ENCODE data around the gene IVNS1ABP. TPM values are rescaled to one million over a fixed set of nuclear protein-coding genes. Genes with fewer than 3 reads are reported as not detected.

IVNS1ABP gene
- total RNA-seq, 2 experiments from 2014 or later = 136 to 144 TPM

GRCh38 chr1:185345913-185346720 lies 29.1 kb upstream of the IVNS1ABP start:
- no peak for DNase-seq
- Mint-ChIP-seq H3K36me3 (ENCODE audit: low read depth) (no peaks in the 10 kb centered on the region), H3K4me3 (no peak overlapping the region), H3K27me3 (no peaks in the 10 kb centered on the region), H3K27ac (no peak overlapping the region), H3K9me3 (no peaks in the 10 kb centered on the region), H3K4me1 (peaks cover 5% of the 10 kb centered on the region)
- ChIA-PET POLR2A (interaction anchor here (1.0 kb wide), 1 partner anchor 28 kb away, joined by 3 read pairs; no protein-coding TSS in a partner anchor), CTCF (interaction anchor here (0.6 kb wide), 1 partner anchor 1249 kb away, joined by 3 read pairs; no protein-coding TSS in a partner anchor)

GRCh38 chr1:185343306-185343705 lies 26.3 kb upstream of the IVNS1ABP start:
- Mint-ChIP-seq H3K9me3 (no peaks in the 10 kb centered on the region), H3K36me3 (ENCODE audit: low read depth) (peaks cover 3% of the 10 kb centered on the region), H3K4me3 (no peak overlapping the region), H3K4me1 (peaks cover 25% of the 10 kb centered on the region), H3K27ac (no peak overlapping the region), H3K27me3 (no peaks in the 10 kb centered on the region)
- ChIA-PET POLR2A (no interaction called here), CTCF (no interaction called here)
- DNase-seq = no peak

GRCh38 chr1:185342672-185343259 lies 25.7 kb upstream of the IVNS1ABP start:
- no peak for DNase-seq
- H3K27ac Mint-ChIP-seq = no peak overlapping the region
- ChIA-PET POLR2A (no interaction called here), CTCF (no interaction called here)
- no peaks in the 10 kb centered on the region for H3K27me3 Mint-ChIP-seq
- no peaks in the 10 kb centered on the region for H3K9me3 Mint-ChIP-seq
- H3K4me3 Mint-ChIP-seq = no peak overlapping the region
- peaks cover 3% of the 10 kb centered on the region for H3K36me3 Mint-ChIP-seq (ENCODE audit: low read depth)
- H3K4me1 Mint-ChIP-seq = peaks cover 28% of the 10 kb centered on the region

- peaks cover 31% of the 10 kb centered on the region for H3K4me1 Mint-ChIP-seq
- H3K27me3 Mint-ChIP-seq = no peaks in the 10 kb centered on the region
- no peak overlapping the region for H3K4me3 Mint-ChIP-seq
- ChIA-PET POLR2A (interaction anchor here (6.8 kb wide), 1 partner anchor 25 kb away, joined by 47 read pairs; the partner anchor contains the start of gene IVNS1ABP), CTCF (no interaction called here)
- no peaks in the 10 kb centered on the region for H3K9me3 Mint-ChIP-seq
- H3K36me3 Mint-ChIP-seq (ENCODE audit: low read depth) = peaks cover 3% of the 10 kb centered on the region
- H3K27ac Mint-ChIP-seq = no peak overlapping the region
- no peak for DNase-seq
Observed at GRCh38 chr1:185342017-185342416, 25.0 kb upstream of the IVNS1ABP start.

- Mint-ChIP-seq H3K4me1 (peaks cover 28% of the 10 kb centered on the region), H3K36me3 (ENCODE audit: low read depth) (peaks cover 3% of the 10 kb centered on the region), H3K27me3 (no peaks in the 10 kb centered on the region), H3K4me3 (no peak overlapping the region), H3K9me3 (no peaks in the 10 kb centered on the region), H3K27ac (no peak overlapping the region)
- CTCF ChIA-PET = no interaction called here
- DNase-seq = no peak
- POLR2A ChIA-PET = interaction anchor here (6.8 kb wide), 1 partner anchor 24 kb away, joined by 47 read pairs; the partner anchor contains the start of gene IVNS1ABP
Observed at GRCh38 chr1:185341196-185341781, 24.2 kb upstream of the IVNS1ABP start.

DNA sequence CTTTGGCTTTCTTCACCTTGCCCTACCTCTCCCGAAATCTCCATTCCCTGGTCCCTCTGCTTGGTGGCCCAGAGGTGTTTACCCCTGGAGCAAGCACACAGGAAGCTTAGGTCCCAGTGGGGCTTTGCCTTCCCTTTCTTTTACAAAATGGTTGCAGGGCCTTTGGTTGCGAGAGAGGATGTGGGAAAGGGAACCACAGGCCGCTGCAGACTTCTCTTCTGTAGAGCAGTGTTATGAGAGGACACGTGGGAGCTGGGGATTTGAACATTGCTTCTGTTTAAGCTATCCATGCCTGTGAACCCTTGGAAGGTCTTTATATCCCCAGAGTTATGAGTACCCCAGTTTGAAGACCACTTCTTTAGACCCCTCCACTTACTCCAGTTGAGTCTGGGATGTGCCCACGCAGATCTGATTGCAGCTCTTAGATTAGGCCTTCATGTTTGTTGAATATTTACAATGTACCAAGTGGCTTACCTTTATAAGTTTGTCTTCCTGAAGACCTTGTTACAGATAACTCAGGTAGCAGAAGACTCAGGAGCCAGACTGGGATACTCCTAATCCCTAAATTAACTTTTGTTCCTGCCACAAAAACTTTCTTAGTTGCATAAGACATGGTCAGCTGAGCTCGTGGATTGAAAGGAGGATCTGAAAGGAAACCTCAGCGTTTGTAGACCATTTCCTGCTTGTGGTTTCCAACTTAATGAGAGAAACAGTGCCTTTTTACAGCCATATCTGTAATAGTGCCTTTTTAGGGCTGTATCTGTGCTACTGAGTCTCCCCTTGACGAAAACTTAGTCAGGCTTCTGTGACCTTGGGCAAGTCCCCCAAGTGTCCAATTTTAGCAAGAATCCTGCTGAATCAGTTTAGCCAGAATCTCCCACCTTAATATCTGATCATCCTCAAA lies 21.9 kb upstream of the IVNS1ABP start:
- CTCF ChIA-PET = interaction anchor here (0.7 to 1.3 kb wide), 2 partner anchors 22 to 342 kb away, joined by 5 to 7 read pairs; partner anchors contain the start of gene IVNS1ABP
- Mint-ChIP-seq H3K4me3 (peak overlapping the region; percentile 3), H3K9me3 (no peaks in the 10 kb centered on the region)

DNA sequence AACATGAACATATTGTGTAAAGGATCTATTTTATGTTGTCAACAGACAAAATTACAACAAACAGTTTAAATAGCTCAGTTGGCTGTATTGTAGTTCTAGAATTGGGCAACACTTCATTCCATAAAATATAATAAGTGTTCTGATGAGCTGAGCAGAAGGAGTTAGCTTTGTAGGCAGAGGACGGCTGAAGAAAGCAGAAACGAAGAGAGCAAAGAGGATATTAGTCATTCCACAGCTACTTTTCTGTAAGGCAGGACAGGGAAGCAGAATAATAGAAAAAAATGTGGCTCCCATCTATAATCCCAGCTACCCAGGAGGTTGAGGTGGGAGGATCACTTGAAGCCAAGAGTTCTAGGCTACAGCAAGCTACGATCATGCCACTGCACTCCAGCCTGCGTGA lies 20.2 kb upstream of the IVNS1ABP start:
- DNase-seq = no peak
- Mint-ChIP-seq H3K36me3 (ENCODE audit: low read depth) (peaks cover 5% of the 10 kb centered on the region), H3K4me3 (no peak overlapping the region), H3K27me3 (no peaks in the 10 kb centered on the region), H3K4me1 (peaks cover 32% of the 10 kb centered on the region), H3K9me3 (no peaks in the 10 kb centered on the region), H3K27ac (no peak overlapping the region)
- ChIA-PET POLR2A (interaction anchor here (1.2 to 6.8 kb wide), 2 partner anchors 20 to 299 kb away, joined by 4 to 47 read pairs; partner anchors contain the start of gene IVNS1ABP), CTCF (interaction anchor here (2.2 kb wide), 1 partner anchor 20 kb away, joined by 9 read pairs; the partner anchor contains the start of gene IVNS1ABP)

More for the DNA sequence above, 21.9 kb upstream of the IVNS1ABP start:
- POLR2A ChIA-PET = interaction anchor here (0.8 to 6.8 kb wide), 10 partner anchors 10 to 297 kb away, joined by 3 to 47 read pairs (median 4); partner anchors contain the start of gene IVNS1ABP
- no peaks in the 10 kb centered on the region for H3K27me3 Mint-ChIP-seq
- H3K36me3 Mint-ChIP-seq (ENCODE audit: low read depth) = peaks cover 3% of the 10 kb centered on the region
- peak; percentile 80 for DNase-seq
- H3K27ac Mint-ChIP-seq = peak overlapping the region; percentile 77
- H3K4me1 Mint-ChIP-seq = peaks cover 32% of the 10 kb centered on the region

DNA sequence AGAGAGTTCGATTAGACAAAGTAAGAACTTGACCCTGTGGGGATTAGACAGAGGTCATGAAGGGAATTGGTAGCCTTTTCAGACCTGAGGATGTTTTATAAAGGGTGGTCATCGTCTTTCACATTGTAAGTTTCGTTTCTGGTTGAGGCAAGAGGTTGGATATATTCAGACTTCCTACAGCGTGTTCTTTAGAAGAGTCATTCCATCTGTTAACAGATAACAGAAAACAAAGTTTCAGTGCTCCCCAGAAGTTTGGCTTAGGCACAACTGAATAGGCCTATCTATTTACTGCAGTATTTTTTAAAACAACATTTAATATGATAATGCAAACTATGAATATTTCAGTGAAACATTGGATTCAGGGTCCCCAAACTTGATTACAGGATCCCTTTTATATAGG lies 17.1 kb upstream of the IVNS1ABP start:
- ChIA-PET CTCF (no interaction called here), POLR2A (no interaction called here)
- Mint-ChIP-seq H3K36me3 (ENCODE audit: low read depth) (peaks cover 3% of the 10 kb centered on the region), H3K27ac (no peak overlapping the region), H3K9me3 (no peaks in the 10 kb centered on the region), H3K4me1 (peaks cover 21% of the 10 kb centered on the region), H3K27me3 (no peaks in the 10 kb centered on the region), H3K4me3 (no peak overlapping the region)
- no peak for DNase-seq

GRCh38 chr1:185328255-185328654 lies 11.2 kb upstream of the IVNS1ABP start:
- no peak for DNase-seq
- POLR2A ChIA-PET = no interaction called here
- Mint-ChIP-seq H3K9me3 (no peaks in the 10 kb centered on the region), H3K27ac (no peak overlapping the region), H3K4me3 (no peak overlapping the region), H3K27me3 (no peaks in the 10 kb centered on the region), H3K36me3 (ENCODE audit: low read depth) (peaks cover under 1% of the 10 kb centered on the region), H3K4me1 (no peaks in the 10 kb centered on the region)
- CTCF ChIA-PET = no interaction called here

DNA sequence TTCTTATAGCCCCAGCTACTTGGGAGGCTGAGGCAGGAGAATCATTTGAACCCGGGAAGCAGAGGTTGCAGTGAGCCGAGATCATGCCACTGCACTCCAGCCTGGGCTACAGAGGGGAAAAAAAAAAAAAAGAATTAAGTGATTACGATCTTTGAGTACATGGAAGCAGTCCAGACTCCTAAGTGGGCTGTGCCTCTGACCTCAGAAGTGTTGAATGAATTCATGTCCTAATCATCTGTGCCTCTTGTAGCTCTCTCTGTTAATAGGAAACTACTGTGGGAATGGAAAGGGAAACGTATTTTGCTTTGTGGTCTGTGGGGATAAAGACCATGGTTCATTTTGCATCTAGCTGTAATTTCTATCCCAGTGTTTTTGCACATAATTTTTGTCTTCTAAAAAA lies 8.4 kb upstream of the IVNS1ABP start:
- H3K4me1 Mint-ChIP-seq = peaks cover 1% of the 10 kb centered on the region
- peaks cover 14% of the 10 kb centered on the region for H3K9me3 Mint-ChIP-seq
- H3K36me3 Mint-ChIP-seq (ENCODE audit: low read depth) = peaks cover 18% of the 10 kb centered on the region
- H3K27me3 Mint-ChIP-seq = no peaks in the 10 kb centered on the region
- ChIA-PET CTCF (no interaction called here), POLR2A (interaction anchor here (0.6 to 2.5 kb wide), 2 partner anchors 9 to 534 kb away, joined by 4 to 8 read pairs; partner anchors contain the start of gene IVNS1ABP)
- H3K4me3 Mint-ChIP-seq = no peak overlapping the region
- H3K27ac Mint-ChIP-seq = no peak overlapping the region
- no peak for DNase-seq

- no peaks in the 10 kb centered on the region for H3K27me3 Mint-ChIP-seq
- peaks cover 6% of the 10 kb centered on the region for H3K4me1 Mint-ChIP-seq
- CTCF ChIA-PET = interaction anchor here (1.0 to 1.4 kb wide), 2 partner anchors 235 to 357 kb away, joined by 3 to 4 read pairs; no protein-coding TSS in a partner anchor
- POLR2A ChIA-PET = no interaction called here
- H3K4me3 Mint-ChIP-seq = no peak overlapping the region
- H3K9me3 Mint-ChIP-seq = peaks cover 14% of the 10 kb centered on the region
- DNase-seq = no peak
- peaks cover 24% of the 10 kb centered on the region for H3K36me3 Mint-ChIP-seq (ENCODE audit: low read depth)
- no peak overlapping the region for H3K27ac Mint-ChIP-seq
Observed at GRCh38 chr1:185324118-185324517, 7.1 kb upstream of the IVNS1ABP start.

- POLR2A ChIA-PET = no interaction called here
- Mint-ChIP-seq H3K36me3 (ENCODE audit: low read depth) (peaks cover 30% of the 10 kb centered on the region), H3K9me3 (peaks cover 14% of the 10 kb centered on the region), H3K4me3 (no peak overlapping the region), H3K4me1 (peaks cover 21% of the 10 kb centered on the region), H3K27ac (no peak overlapping the region), H3K27me3 (no peaks in the 10 kb centered on the region)
- CTCF ChIA-PET = no interaction called here
- no peak for DNase-seq
Observed at GRCh38 chr1:185322636-185323035, 5.6 kb upstream of the IVNS1ABP start.
